CD4-positive, alpha-beta T cell (primary cell): ENCODE results near the gene CELF4. TPM values are rescaled to one million over a fixed set of nuclear protein-coding genes. Genes with fewer than 3 reads are reported as not detected.

Source experiments
- ATAC-seq: fragments of 200-7000 bp; cut with Tn5 transposase; one replicate; pipeline ENCODE4 v1.10.0; 2022; ENCODE audit warnings: mild to moderate bottlenecking; ENCODE audit not compliant: poor library complexity
- CTCF ChIA-PET: fragments of 350-600 bp; sonication (Branson Sonifier 250); formaldehyde crosslinking; loops from one replicate; lab custom pipeline; 2021; ENCODE audit warnings: antibody characterized with exemption, inconsistent platforms; lab: Charles Lee
- POLR2A ChIA-PET: fragments of 350-600 bp; sonication (Branson Sonifier 250); formaldehyde crosslinking; loops from one replicate; lab custom pipeline; 2021; ENCODE audit warnings: antibody characterized with exemption, inconsistent platforms; lab: Charles Lee
- DNase-seq, 14 experiments: peaks; one replicate each; pipeline ENCODE4 v3.0.0-alpha.2; 2013 to 2020; ENCODE audit warnings: mixed read lengths in 2 of 14
- H3K27ac ChIP-seq, 2 donors: one replicate each; pipeline versions ENCODE4 v1.5.1 to v1.7.0; 2013; ENCODE audit warnings: low read length in 2 of 2, low read depth in 1 of 2, mild to moderate bottlenecking in 1 of 2
- H3K27me3 ChIP-seq, 2 experiments: 1 replicate in 1 of 2; 2 replicates in 1 of 2; pipeline versions ENCODE4 v1.6.1 to v1.7.0; 2013; ENCODE audit warnings: low read length in 2 of 2, control low read depth in 1 of 2, mild to moderate bottlenecking in 1 of 2, moderate library complexity in 1 of 2; ENCODE audit not compliant: insufficient read depth in 2 of 2, control insufficient read depth in 1 of 2
- H3K36me3 ChIP-seq: one replicate; pipeline ENCODE4 v1.6.1; 2013; ENCODE audit warnings: low read length, control low read depth; ENCODE audit not compliant: insufficient read depth
- H3K4me1 ChIP-seq: one replicate; pipeline ENCODE4 v1.6.1; 2013; ENCODE audit warnings: low read length, control low read depth; ENCODE audit not compliant: insufficient read depth
- H3K4me3 ChIP-seq: one replicate; pipeline ENCODE4 v1.5.1; 2013; ENCODE audit warnings: mild to moderate bottlenecking, low read length, moderate library complexity
- H3K9me3 ChIP-seq, 2 experiments: 1 replicate in 1 of 2; 2 replicates in 1 of 2; pipeline versions ENCODE4 v1.6.1 to v1.7.0; 2013; ENCODE audit warnings: low read length in 2 of 2, mild to moderate bottlenecking in 2 of 2, control low read depth in 1 of 2, moderate library complexity in 1 of 2; ENCODE audit not compliant: control insufficient read depth in 1 of 2, insufficient read depth in 1 of 2
- H3K27ac Mint-ChIP-seq: one replicate; pipeline ENCODE4 v1.8.0; 2020; ENCODE audit warnings: mixed read lengths
- H3K27me3 Mint-ChIP-seq: one replicate; pipeline ENCODE4 v1.8.0; 2021; ENCODE audit warnings: mixed read lengths
- H3K36me3 Mint-ChIP-seq: one replicate; pipeline ENCODE4 v1.8.0; 2021; ENCODE audit warnings: low read depth, mixed read lengths
- H3K4me1 Mint-ChIP-seq: one replicate; pipeline ENCODE4 v1.8.0; 2021; ENCODE audit warnings: low read depth, mixed read lengths
- H3K4me3 Mint-ChIP-seq: one replicate; pipeline ENCODE4 v1.8.0; 2020; ENCODE audit warnings: mild to moderate bottlenecking, mixed read lengths
- H3K9me3 Mint-ChIP-seq: one replicate; pipeline ENCODE4 v1.8.0; 2020; ENCODE audit warnings: mixed read lengths
- CTCF ChIP-seq: fragments of 200-600 bp; IDR thresholded peaks from one replicate; pipeline ENCODE4 v1.8.0; 2022; ENCODE audit warnings: antibody characterized with exemption, mild to moderate bottlenecking
- intact Hi-C, 2 experiments: fragments of 100-400 bp; cut with DNase I in 1 of 2; cut with micrococcal nuclease in 1 of 2; formaldehyde crosslinking; loops; one replicate each; pipeline versions ENCODE4 v1.15.1 to v1.9.0; 2023 to 2025; cut with DNase I, micrococcal nuclease
- total RNA-seq, 174 experiments: library from RNA in 2 of 174; stranded (reverse) in 2 of 174; gene quantifications; one replicate each; pipeline ENCODE4 v1.2.3 and lab custom pipeline; 2021 to 2026

The CELF4 gene
- total RNA-seq, 2 experiments from 2014 or later, result not detected

DNA sequence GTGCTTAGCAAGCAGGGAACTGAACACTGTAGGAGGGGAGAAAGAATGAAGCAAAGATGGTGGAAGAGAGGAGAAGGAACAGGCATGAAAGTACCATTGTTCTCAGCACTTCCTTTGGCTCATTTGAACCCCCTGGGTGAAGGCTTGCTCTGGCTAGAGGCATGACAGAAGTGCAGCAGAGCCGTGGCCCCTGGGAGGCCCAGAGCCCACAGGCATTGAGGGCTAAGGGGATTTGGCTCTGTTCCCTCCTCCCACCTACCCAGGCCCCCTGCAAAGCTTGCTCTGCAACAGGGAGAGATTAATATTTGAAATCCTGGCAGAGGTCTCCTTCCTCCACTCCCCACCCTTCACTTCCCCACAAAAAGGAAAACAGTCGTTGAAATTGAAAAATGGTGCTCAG is 262.6 kb downstream of the CELF4 start:
- Mint-ChIP-seq H3K4me3 (no peak overlapping the region), H3K4me1 (no peaks in the 10 kb centered on the region), H3K9me3 (no peaks in the 10 kb centered on the region), H3K36me3 (no peaks in the 10 kb centered on the region), H3K27ac (no peak overlapping the region), H3K27me3 (peaks cover 4% of the 10 kb centered on the region)
- no peaks in the 10 kb centered on the region for H3K27me3 ChIP-seq
- DNase-seq (no peak), ATAC-seq (no peak)
- H3K9me3 ChIP-seq, result peaks cover 0 to 4% of the 10 kb centered on the region in 2 experiments
- intact Hi-C loops, result no loop called here
- no peaks in the 10 kb centered on the region for H3K36me3 ChIP-seq
- ChIA-PET POLR2A (no interaction called here), CTCF (no interaction called here)
- no peak overlapping the region for H3K27ac ChIP-seq
- H3K4me3 ChIP-seq, result no peak overlapping the region
- no peaks in the 10 kb centered on the region for H3K4me1 ChIP-seq
- no peak for TF ChIP-seq CTCF

DNA sequence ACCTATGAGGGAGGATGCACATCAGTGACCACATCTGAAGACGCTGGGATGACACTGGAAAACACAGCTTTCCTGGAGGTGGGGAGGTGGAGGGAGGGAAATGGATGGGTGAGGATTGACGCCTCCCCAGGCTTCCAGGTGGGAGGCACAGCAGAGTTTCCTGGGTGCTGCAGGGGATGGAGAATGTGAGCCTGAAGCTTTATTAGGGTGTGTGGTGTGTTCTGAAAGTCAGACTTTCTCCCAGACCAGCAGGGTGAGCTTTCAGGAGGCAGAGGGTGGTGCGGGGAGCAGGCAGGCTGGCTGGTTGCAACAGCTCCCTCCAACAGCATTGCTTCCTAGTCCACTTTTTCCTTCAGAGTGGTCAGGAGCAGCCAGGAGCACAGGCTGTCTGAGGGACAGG is 263.1 kb downstream of the CELF4 start:
- H3K9me3 ChIP-seq, result peaks cover 0 to 8% of the 10 kb centered on the region in 2 experiments
- ATAC-seq (no peak), DNase-seq (no peak)
- no peaks in the 10 kb centered on the region for H3K4me1 Mint-ChIP-seq
- no peaks in the 10 kb centered on the region for H3K36me3 Mint-ChIP-seq
- no peak overlapping the region for H3K4me3 ChIP-seq
- no peak overlapping the region for H3K27ac ChIP-seq
- no peaks in the 10 kb centered on the region for H3K9me3 Mint-ChIP-seq
- intact Hi-C loops, result no loop called here
- POLR2A ChIA-PET, result no interaction called here
- H3K27me3 ChIP-seq, result no peaks in the 10 kb centered on the region
- no peaks in the 10 kb centered on the region for H3K36me3 ChIP-seq
- no peak overlapping the region for H3K4me3 Mint-ChIP-seq
- H3K27ac Mint-ChIP-seq, result no peak overlapping the region
- no peak for TF ChIP-seq CTCF
- no peaks in the 10 kb centered on the region for H3K4me1 ChIP-seq
- peaks cover 4% of the 10 kb centered on the region for H3K27me3 Mint-ChIP-seq
- CTCF ChIA-PET, result no interaction called here

GRCh38 chr18:37299471-37300304 is 265.9 kb downstream of the CELF4 start:
- no peak for DNase-seq
- TF ChIP-seq CTCF, result no peak
- no peaks in the 10 kb centered on the region for H3K27me3 ChIP-seq

More at GRCh38 chr18:37299471-37300304, 265.9 kb downstream of the CELF4 start:
- Mint-ChIP-seq H3K4me3 (no peak overlapping the region), H3K27ac (no peak overlapping the region), H3K9me3 (no peaks in the 10 kb centered on the region), H3K27me3 (peaks cover 4% of the 10 kb centered on the region), H3K4me1 (no peaks in the 10 kb centered on the region), H3K36me3 (no peaks in the 10 kb centered on the region)
- no peaks in the 10 kb centered on the region for H3K36me3 ChIP-seq
- CTCF ChIA-PET, result no interaction called here
- intact Hi-C loops, result no loop called here
- no peaks in the 10 kb centered on the region for H3K4me1 ChIP-seq
- peaks cover 0 to 8% of the 10 kb centered on the region in 2 experiments for H3K9me3 ChIP-seq
- ATAC-seq, result no peak
- H3K4me3 ChIP-seq, result no peak overlapping the region
- POLR2A ChIA-PET, result no interaction called here
- H3K27ac ChIP-seq, result no peak overlapping the region
